Placental epithelial cell (primary cell): Measurements from ENCODE around the gene RFX1. TPM values are rescaled to one million over a fixed set of nuclear protein-coding genes. Genes with fewer than 3 reads are reported as not detected.

Experiments used
- total RNA-seq: library from RNA; depleted of rRNA; stranded (reverse); fragments of >200 nt; gene quantifications from 2 replicates; pipeline ENCODE4 v1.2.3, GENCODE V29; 2012

RFX1 gene
- 5.1 and 5.3 TPM in 2 replicates for total RNA-seq

DNA sequence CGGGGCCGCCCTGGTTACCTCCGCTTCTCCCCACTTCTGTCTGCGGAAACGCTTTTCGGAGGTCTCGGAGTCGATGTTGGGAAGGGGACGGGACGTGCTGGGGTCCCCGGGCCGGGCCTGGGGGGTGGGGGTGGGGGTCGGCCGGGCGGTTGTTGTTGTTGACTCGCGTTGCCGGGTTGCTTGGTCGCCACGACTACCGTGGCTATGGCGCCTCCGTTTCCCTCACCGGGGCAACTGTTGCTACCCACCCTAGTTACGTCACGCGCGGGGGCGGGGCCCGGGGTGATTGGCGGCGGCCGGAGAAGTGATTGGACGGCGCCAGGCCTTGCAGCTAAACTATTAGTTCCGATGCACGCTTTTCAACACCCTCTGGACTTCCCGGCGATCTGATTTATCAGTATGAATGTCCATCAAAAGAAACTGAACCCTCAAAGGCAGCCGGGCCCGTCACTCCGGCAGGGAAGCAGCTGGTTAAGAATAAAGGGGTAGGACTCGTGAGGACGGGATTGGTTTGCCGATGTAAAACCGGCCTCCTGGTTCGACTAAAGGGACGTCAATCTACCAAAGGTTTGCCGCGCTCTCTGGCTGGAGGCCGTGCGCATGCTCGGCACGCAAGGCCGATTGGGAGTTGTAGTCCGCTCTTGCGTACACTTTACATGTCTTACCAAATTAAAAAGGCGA lies at the start of gene RFX1:
RFX1 (minus strand) TSS at position 236 of the 681 bp plus-strand sequence. CDS start 12,477 bp downstream, outside the sequence.

DNA sequence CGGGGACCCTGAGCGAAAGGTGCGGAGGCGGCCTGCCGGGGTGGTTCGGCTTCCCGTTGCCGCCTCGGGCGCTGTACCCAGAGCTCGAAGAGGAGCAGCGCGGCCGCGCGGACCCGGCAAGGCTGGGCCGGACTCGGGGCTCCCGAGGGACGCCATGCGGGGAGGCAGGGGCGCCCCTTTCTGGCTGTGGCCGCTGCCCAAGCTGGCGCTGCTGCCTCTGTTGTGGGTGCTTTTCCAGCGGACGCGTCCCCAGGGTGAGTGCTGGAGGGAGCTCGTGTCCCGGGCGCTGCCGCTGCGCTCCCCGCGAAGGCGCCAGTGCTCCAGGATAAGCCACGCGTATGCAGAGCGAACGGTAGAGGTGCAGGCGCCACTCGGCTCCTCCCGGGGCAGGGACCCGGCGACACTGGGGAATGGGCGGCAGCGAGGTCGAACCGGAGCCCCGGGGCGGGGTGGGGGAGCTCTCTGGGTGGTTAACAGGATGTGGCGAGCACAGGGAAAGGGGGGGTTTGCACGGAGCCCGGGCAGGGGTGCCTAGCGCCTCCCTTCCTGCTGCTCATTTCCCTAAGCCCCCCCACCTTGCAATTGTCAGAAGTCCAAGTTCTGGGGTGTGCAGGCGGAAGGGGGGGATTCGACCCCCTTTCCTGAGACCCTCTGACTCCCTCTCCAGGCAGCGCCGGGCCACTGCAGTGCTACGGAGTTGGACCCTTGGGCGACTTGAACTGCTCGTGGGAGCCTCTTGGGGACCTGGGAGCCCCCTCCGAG lies 25.8 kb upstream of the RFX1 start, which contains the start of gene IL27RA:
IL27RA (plus strand) TSS at position 44 of the 762 bp plus-strand sequence; CDS start at position 155, 111 bp downstream.

DNA sequence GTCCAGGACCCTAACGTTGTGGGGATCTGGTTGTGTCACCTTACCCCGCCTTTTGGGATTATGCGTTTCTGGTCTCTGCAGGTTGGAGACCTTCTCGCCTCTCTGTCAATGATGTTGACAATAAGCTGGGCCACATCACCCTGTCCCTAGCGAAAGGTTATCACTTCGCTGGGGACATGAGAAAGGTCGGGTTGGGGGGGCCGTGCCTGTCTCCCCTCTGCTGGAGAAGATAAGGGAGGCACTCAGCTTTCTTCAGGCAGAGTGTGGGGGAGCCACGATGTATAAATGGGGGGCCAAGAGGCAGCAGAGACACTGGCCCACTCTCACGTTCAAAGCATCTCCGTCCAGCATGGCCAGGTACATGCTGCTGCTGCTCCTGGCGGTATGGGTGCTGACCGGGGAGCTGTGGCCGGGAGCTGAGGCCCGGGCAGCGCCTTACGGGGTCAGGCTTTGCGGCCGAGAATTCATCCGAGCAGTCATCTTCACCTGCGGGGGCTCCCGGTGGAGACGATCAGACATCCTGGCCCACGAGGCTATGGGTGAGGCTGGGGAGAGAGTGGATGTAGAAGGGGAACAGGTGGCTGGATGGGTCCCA lies 21.8 kb upstream of the RFX1 start, which contains the start of gene RLN3:
RLN3 (plus strand) TSS at position 293 of the 595 bp plus-strand sequence; CDS start at position 350, 57 bp downstream.

DNA sequence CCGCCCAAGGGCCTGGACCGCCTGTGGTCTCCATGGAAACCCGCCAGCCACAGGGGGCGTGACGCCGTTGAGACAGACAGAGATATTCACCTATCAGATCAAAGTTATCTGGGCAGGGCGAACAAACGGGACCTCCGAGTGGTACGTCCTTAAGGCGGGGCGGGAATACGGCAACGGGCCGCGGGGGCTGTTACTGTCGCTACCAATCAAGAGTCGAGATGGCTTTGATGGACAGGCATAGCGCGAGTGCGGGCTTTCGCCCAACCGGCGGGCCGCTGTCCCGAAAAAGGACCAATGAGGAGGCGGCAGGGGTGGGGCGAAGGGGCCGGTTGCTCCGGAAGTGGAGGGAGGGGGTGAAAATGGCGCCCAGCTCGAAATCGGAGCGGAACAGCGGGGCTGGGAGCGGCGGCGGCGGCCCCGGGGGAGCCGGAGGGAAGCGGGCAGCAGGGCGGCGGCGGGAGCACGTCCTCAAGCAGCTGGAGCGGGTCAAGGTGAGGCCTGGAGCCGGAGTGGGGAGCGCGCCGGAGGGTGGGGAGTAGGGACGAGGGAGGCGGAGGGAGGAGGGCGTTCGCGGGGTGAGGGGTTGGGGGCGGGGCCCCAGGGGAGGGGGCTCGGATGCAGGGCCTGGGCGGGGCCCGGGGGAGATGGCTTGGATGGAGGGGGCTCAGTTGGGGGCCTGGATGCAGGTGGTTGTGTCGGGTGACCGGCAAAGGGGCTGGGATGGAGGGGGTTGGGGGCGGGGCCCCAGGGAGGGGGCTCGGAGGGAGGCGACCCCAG lies 53.8 kb downstream of the RFX1 start, which contains the start of gene DCAF15:
DCAF15 (plus strand) TSS at position 356 of the 777 bp plus-strand sequence; CDS start at position 360, 4 bp downstream.

DNA sequence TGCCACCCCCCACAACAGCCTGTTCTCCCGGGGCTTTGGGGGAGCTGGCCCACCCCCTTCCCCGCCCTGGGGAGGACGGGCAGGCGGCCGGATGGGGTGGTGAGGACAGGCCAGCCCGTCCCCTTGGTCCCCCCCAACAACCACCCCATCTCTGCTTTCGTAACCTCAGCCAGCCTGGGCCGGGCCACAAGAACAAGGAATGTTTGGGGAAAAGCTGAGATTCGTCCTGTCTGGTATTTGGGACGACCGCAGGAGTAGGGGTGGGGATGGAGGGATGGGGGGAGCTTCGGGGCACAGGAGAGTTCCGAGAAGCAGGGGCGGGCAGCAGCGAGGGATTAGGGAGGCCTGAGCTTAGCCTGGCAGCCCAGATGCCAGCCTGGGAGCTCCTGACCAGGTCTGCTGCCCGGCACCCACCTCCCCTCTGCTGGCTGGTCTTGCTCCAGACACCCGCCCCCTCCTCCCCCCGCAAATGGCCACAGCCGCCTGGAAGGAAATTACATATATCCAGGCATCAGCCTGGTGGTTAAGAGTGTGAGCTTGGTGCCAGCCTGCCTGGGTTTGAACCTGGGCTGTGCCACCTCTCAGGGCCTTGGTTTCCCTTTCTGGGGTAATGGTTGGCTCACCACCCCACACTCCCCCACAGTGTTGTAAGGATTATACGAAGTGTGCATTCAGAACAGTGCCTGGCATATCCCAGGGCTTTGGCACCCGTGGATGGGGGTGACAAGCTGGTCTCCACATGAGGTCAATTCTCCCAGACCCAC lies 67.6 kb downstream of the RFX1 start, which contains the start of gene PODNL1:
PODNL1 (minus strand) TSS at position 117 of the 764 bp plus-strand sequence. CDS start 236 bp downstream, outside the sequence.

Other genes with a start within 250 kb of the RFX1 start
- gene MRI1, start 241.8 kb downstream of the RFX1 start, total RNA-seq: 31.4 and 47.5 TPM in 2 replicates
- 52.5 and 57.7 TPM in 2 replicates for gene C19orf53, start 231.9 kb downstream of the RFX1 start, total RNA-seq
- gene ZSWIM4, start 210.9 kb downstream of the RFX1 start, total RNA-seq: 2.0 and 4.1 TPM in 2 replicates
- 1.3 TPM in 1 of 2 replicates, not detected in the other for gene NANOS3, start 129.2 kb downstream of the RFX1 start, total RNA-seq
- 0.79 and 0.87 TPM in 2 replicates for gene BRME1, start 100.2 kb downstream of the RFX1 start, total RNA-seq
- gene CC2D1A, start 100.1 kb downstream of the RFX1 start, total RNA-seq: 11.4 and 22.7 TPM in 2 replicates
- gene PODNL1, start 67.9 kb downstream of the RFX1 start, total RNA-seq: 0.39 and 0.43 TPM in 2 replicates
- gene DCAF15, start 53.8 kb downstream of the RFX1 start, total RNA-seq: 13.1 and 16.9 TPM in 2 replicates
- gene RLN3, start 21.8 kb upstream of the RFX1 start, total RNA-seq: not detected in 2 replicates
- 0.39 and 0.65 TPM in 2 replicates for gene IL27RA, start 25.4 kb upstream of the RFX1 start, total RNA-seq
- gene PALM3, start 55.8 kb upstream of the RFX1 start, total RNA-seq: 0.39 and 0.43 TPM in 2 replicates
- 0.22 and 0.39 TPM in 2 replicates for gene MISP3, start 66.5 kb upstream of the RFX1 start, total RNA-seq
- 1.2 TPM in 1 of 2 replicates, not detected in the other for gene C19orf67, start 79.5 kb upstream of the RFX1 start, total RNA-seq
- 24.8 and 31.8 TPM in 2 replicates for gene SAMD1, start 84.4 kb upstream of the RFX1 start, total RNA-seq
- gene PRKACA, start 111.4 kb upstream of the RFX1 start, total RNA-seq: 26.7 and 34.3 TPM in 2 replicates
- 3.9 and 6.9 TPM in 2 replicates for gene ASF1B, start 130.3 kb upstream of the RFX1 start, total RNA-seq
- gene ADGRL1, start 199.8 kb upstream of the RFX1 start, total RNA-seq: 4.0 and 7.5 TPM in 2 replicates